ENCODE data around the gene MYO1D.
"Not testable (repeated sequence)": the region's sequence is repeated elsewhere in the genome, so short reads cannot be mapped to it uniquely, and the experiment has no call there.

Gene MYO1D

DNA sequence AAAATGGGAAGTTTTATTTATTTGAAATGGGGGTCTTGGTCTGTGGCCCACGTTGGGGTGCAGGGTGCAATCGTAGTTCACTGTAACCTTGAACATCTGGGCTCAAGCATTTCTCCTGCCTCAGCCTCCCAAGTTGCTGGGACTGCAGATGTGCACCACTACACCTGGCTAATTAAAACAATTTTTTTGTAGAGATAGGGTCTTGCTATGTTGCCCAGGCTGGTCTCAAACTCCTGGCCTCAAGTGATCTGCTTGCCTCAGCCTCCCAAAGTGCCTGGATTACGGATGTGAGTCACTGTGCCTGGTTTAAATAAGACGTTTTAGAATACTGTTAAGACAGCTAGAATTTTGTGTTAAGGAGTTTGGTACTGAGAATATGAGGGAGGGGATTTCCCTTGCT, 416.9 kb downstream of the MYO1D start:
- DNase-seq (ENCODE audit: low read depth): no peak
- no peak for TF ChIP-seq CTCF (conservative IDR thresholded peaks at IDR 0.05; ENCODE audit: low read depth, low read length)
- H3K4me3 ChIP-seq (ENCODE audit: low read length): no peak overlapping the region

DNA sequence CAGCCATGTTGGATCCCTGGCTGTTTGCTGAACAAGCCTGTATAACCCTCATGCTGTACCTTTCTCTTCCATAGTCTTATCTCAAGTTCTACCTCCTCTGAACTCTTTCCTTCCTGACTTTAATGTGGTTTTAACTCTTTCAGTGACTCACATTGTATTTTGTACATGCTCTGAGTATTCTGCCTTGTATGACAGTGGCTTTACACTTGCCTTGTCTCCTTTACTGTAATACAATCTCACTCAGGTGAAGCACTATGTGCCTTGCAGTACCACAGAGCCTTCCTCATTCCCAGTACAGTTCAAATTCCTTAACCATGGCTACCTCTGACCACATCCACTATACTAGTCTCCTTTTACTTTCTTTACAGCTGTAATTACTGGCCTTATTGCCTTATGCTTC, 418.6 kb downstream of the MYO1D start:
- TF ChIP-seq CTCF (conservative IDR thresholded peaks at IDR 0.05; ENCODE audit: low read depth, low read length): no peak

DNA sequence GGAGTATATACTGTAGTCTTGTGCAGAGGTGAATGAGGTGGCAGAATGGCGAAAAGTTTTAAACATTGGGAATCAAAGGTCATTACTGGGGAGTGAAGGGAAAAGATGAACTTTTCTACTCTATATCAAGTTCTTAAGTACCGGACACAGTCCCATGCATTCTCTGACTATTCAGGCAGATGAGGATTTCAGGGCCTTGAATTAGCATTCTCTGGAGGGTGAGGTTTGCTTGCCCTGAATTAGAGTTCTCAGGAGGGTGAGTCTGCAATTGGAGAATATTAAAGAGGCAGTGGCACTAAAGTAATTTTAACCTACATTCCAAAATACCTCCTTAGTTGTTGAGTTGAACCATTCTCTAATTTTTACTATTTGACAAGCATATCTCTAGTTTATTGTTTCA, 423.6 kb downstream of the MYO1D start:
- DNase-seq (ENCODE audit: low read depth): no peak
- no peak for TF ChIP-seq CTCF (conservative IDR thresholded peaks at IDR 0.05; ENCODE audit: low read depth, low read length)
- no peak overlapping the region for H3K4me3 ChIP-seq (ENCODE audit: low read length)

More for the DNA sequence above, 418.6 kb downstream of the MYO1D start:
- H3K4me3 ChIP-seq (ENCODE audit: low read length): no peak overlapping the region
- no peak for DNase-seq (ENCODE audit: low read depth)

DNA sequence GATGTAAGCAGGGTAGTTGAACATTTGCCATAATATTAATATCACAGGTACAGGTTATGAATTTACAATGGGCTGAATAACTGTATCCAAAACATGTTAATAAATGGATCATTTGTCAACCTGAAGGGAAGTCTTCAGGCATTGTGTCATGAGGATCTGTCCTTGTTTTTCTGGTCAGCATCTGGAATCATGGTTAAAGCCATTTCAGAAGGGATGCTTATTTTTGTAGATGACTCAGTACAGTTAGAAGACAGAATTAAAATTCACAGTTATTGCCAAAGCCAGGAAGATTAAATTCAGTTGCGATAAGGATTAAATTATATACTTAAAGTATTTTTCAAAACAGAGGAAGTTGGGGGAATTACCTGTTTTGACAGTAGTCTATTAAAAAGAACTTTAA, 424.6 kb downstream of the MYO1D start:
- no peak overlapping the region for H3K4me3 ChIP-seq (ENCODE audit: low read length)
- no peak for TF ChIP-seq CTCF (conservative IDR thresholded peaks at IDR 0.05; ENCODE audit: low read depth, low read length)
- no peak for DNase-seq (ENCODE audit: low read depth)

DNA sequence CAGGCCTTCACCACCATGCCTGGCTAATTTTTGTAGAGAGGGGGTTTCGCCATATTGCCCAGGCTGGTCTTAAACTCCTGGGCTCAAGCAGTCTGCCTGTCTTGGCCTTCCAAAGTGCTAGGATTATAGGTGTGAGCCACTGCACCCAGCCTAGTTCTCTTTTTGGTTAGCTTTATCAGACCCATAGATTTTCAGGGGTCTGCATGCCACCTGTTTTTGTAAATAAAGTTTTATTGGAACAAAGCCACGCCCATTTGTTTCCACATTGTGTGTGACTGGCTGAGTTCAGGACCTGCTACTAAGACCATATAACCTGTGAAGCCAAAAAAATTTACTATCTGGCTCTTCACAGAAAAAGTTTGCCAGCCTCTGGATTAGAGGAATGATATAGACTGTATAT, 425.0 kb downstream of the MYO1D start:
- TF ChIP-seq CTCF (conservative IDR thresholded peaks at IDR 0.05; ENCODE audit: low read depth, low read length): no peak
- H3K4me3 ChIP-seq (ENCODE audit: low read length): no peak overlapping the region
- no peak for DNase-seq (ENCODE audit: low read depth)

GRCh38 chr17:32450379-32450778, 426.5 kb downstream of the MYO1D start:
- H3K4me3 ChIP-seq (ENCODE audit: low read length); DNase-seq (ENCODE audit: low read depth): not testable (repeated sequence)

DNA sequence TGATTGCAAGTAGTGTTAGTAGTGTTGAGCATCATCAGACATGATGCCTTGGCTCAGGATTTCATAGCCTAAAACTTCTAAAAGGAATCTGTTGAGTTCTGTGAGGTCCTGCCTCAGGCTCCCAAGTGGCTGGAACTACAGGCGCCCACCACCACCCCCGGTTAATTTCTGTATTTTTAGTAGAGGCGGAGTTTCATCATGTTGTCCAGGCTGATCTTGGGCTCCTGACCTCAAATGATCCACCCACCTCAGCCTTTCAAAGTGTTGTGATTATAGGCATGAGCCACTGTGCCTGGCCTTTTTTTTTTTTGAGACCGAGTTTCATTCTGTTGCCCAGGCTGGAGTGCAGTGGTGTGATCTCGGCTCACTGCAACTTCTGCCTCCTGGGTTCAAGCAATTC, 427.0 kb downstream of the MYO1D start:
- DNase-seq (ENCODE audit: low read depth): no peak
- no peak overlapping the region for H3K4me3 ChIP-seq (ENCODE audit: low read length)
- TF ChIP-seq CTCF (conservative IDR thresholded peaks at IDR 0.05; ENCODE audit: low read depth, low read length): no peak

GRCh38 chr17:32446949-32447348, 430.0 kb downstream of the MYO1D start:
- no peak for TF ChIP-seq CTCF (conservative IDR thresholded peaks at IDR 0.05; ENCODE audit: low read depth, low read length)
- no peak overlapping the region for H3K4me3 ChIP-seq (ENCODE audit: low read length)
- DNase-seq (ENCODE audit: low read depth): no peak
